Liver (tissue), 9 donors: ENCODE measurements around the gene PLCB1. TPM values are rescaled to one million over a fixed set of nuclear protein-coding genes. Genes with fewer than 3 reads are reported as not detected.

Source experiments
- DNase-seq: peaks from one replicate; pipeline ENCODE4 v3.0.0-alpha.2; 2017; ENCODE audit warnings: low spot score
- H3K27ac ChIP-seq, 2 donors: one replicate each; pipeline ENCODE4 v1.7.0; 2013; ENCODE audit warnings: inconsistent platforms in 2 of 2, low read length in 2 of 2, control low read depth in 1 of 2, low read depth in 1 of 2, mild to moderate bottlenecking in 1 of 2
- H3K27me3 ChIP-seq, 4 donors: one replicate each; pipeline versions ENCODE4 v1.6.1 to v1.7.0; 2013; ENCODE audit warnings: low read length in 3 of 4, inconsistent platforms in 1 of 4, mild to moderate bottlenecking in 1 of 4, moderate library complexity in 1 of 4; ENCODE audit not compliant: control insufficient read depth in 4 of 4, insufficient read depth in 4 of 4
- H3K36me3 ChIP-seq, 4 donors: one replicate each; pipeline versions ENCODE4 v1.6.1 to v1.7.0; 2013; ENCODE audit warnings: low read length in 3 of 4, mild to moderate bottlenecking in 3 of 4, low read depth in 1 of 4, moderate library complexity in 1 of 4; ENCODE audit not compliant: control insufficient read depth in 4 of 4, insufficient read depth in 3 of 4
- H3K4me1 ChIP-seq, 4 donors: one replicate each; pipeline versions ENCODE4 v1.6.1 to v1.7.0; 2013; ENCODE audit warnings: low read length in 3 of 4, mild to moderate bottlenecking in 3 of 4, moderate library complexity in 1 of 4; ENCODE audit not compliant: control insufficient read depth in 4 of 4, insufficient read depth in 4 of 4
- H3K4me3 ChIP-seq, 3 donors: one replicate each; pipeline versions ENCODE4 v1.6.1 to v1.7.0; 2013; ENCODE audit warnings: low read length in 3 of 3, control low read depth in 1 of 3, low read depth in 1 of 3, mild to moderate bottlenecking in 1 of 3
- H3K9ac ChIP-seq, 2 donors: one replicate each; pipeline ENCODE4 v1.7.0; 2013; ENCODE audit warnings: low read length in 2 of 2, mild to moderate bottlenecking in 2 of 2, moderate library complexity in 2 of 2, control low read depth in 1 of 2, low read depth in 1 of 2
- H3K9me3 ChIP-seq, 4 donors: one replicate each; pipeline versions ENCODE4 v1.6.1 to v1.7.0; 2013; ENCODE audit warnings: low read length in 3 of 4; ENCODE audit not compliant: control insufficient read depth in 4 of 4
- CTCF ChIP-seq: fragments of 150-350 bp; IDR thresholded peaks from 2 replicates; pipeline ENCODE4 v1.5.1; 2017; ENCODE audit warnings: improper control_type of control experiment, low read depth, low read length; ENCODE audit not compliant: missing input control
- EGR1 ChIP-seq, 2 donors: IDR thresholded peaks; 2 replicates each; pipeline ENCODE4 v1.6.1; 2016 to 2018; ENCODE audit warnings: antibody characterized with exemption in 2 of 2, low read depth in 2 of 2
- FOXA1 ChIP-seq: IDR thresholded peaks from 2 replicates; pipeline ENCODE4 v1.6.1; 2016; ENCODE audit warnings: antibody characterized with exemption
- FOXA2 ChIP-seq: IDR thresholded peaks from 2 replicates; pipeline ENCODE4 v1.6.1; 2016; ENCODE audit warnings: antibody characterized with exemption
- GABPA ChIP-seq, 2 donors: IDR thresholded peaks in 1 of 2; conservative IDR thresholded peaks in 1 of 2; 2 replicates each; pipeline ENCODE4 v1.6.1; 2016; ENCODE audit warnings: antibody characterized with exemption in 2 of 2, mild to moderate bottlenecking in 1 of 2, moderate library complexity in 1 of 2
- HNF4A ChIP-seq, 2 donors: conservative IDR thresholded peaks; 2 replicates each; pipeline ENCODE4 v1.6.1; 2016; ENCODE audit warnings: antibody characterized with exemption in 2 of 2, mild to moderate bottlenecking in 2 of 2
- HNF4G ChIP-seq: IDR thresholded peaks from 2 replicates; pipeline ENCODE4 v1.6.1; 2016; ENCODE audit warnings: antibody characterized with exemption
- JUND ChIP-seq, 2 donors: IDR thresholded peaks; 2 replicates each; pipeline ENCODE4 v1.6.1; 2016; ENCODE audit warnings: antibody characterized with exemption in 2 of 2
- MAX ChIP-seq: IDR thresholded peaks from 2 replicates; pipeline ENCODE4 v1.6.1; 2016; ENCODE audit warnings: antibody characterized with exemption
- NR2F2 ChIP-seq: IDR thresholded peaks from 2 replicates; pipeline ENCODE4 v1.6.1; 2016; ENCODE audit warnings: antibody characterized with exemption
- REST ChIP-seq: IDR thresholded peaks from 2 replicates; pipeline ENCODE4 v1.6.1; 2016; ENCODE audit warnings: antibody characterized with exemption, mild to moderate bottlenecking
- RXRA ChIP-seq, 2 donors: IDR thresholded peaks; 2 replicates each; pipeline ENCODE4 v1.6.1; 2017 to 2018; ENCODE audit warnings: antibody characterized with exemption in 2 of 2, mild to moderate bottlenecking in 1 of 2
- TAF1 ChIP-seq: conservative IDR thresholded peaks from 2 replicates; pipeline ENCODE4 v1.6.1; 2016; ENCODE audit warnings: antibody characterized with exemption, mild to moderate bottlenecking
- YY1 ChIP-seq: IDR thresholded peaks from 2 replicates; pipeline ENCODE4 v1.6.1; 2016; ENCODE audit warnings: antibody characterized with exemption, mild to moderate bottlenecking
- ZBTB33 ChIP-seq: IDR thresholded peaks from 2 replicates; pipeline ENCODE4 v1.6.1; 2016; ENCODE audit warnings: antibody characterized with exemption
- WGBS: extraction: QIAGEN DNeasy Blood & Tissue Kit; methylation state at CpG from one replicate; pipeline ENCODE4 v1.1.7; 2013; 5-methylcytosine and 5-hydroxymethylcytosine counted together
- polyA plus RNA-seq, 2 donors: library from polyadenylated mRNA; stranded (reverse) in 1 of 2; unstranded in 1 of 2; fragments of 200-250 nt in 1 of 2; fragments of >200 nt in 1 of 2; fragmentation: Nextera tagmentation in 1 of 2; extraction: Ambion mirVana in 1 of 2; gene quantifications; one replicate each; pipeline versions ENCODE4 v1.2.1 to v1.2.3, GENCODE V29; 2013 to 2015
- total RNA-seq, 2 donors: library from RNA; depleted of rRNA; stranded (reverse); fragments of >200 nt; gene quantifications; one replicate each; pipeline ENCODE4 v1.2.3, GENCODE V29; 2014
- donor health status: healthy.
- donor health status: healthy.
- donor health status: healthy.
- donor health status: healthy.
- donor health status: healthy.

The PLCB1 gene
- total and polyA plus RNA-seq, 4 donors: 3.7 to 13.5 (median 5.9) TPM

GRCh38 chr20:8709627-8710026 lies 577.6 kb downstream of the PLCB1 start (continued):
- TF ChIP-seq CTCF (no peak), NR2F2 (no peak), FOXA1 (no peak), TAF1 (no peak), EGR1 (IDR thresholded peaks at IDR 0.05; ENCODE audit: low read depth in 2 of 2) (no peak), FOXA2 (no peak)

- Histone ChIP-seq H3K4me1 (no peaks in the 10 kb centered on the region), H3K4me3 (no peak overlapping the region), H3K27ac (no peak overlapping the region), H3K27me3 (no peaks in the 10 kb centered on the region), H3K9ac (no peak overlapping the region), H3K9me3 (no peaks in the 10 kb centered on the region), H3K36me3 (no peaks in the 10 kb centered on the region)
- no peak for TF ChIP-seq NR2F2
- TF ChIP-seq TAF1: no peak
- TF ChIP-seq EGR1 (IDR thresholded peaks at IDR 0.05; ENCODE audit: low read depth in 2 of 2): no peak
- no peak for TF ChIP-seq MAX
- no peak for TF ChIP-seq HNF4G
- no peak for TF ChIP-seq YY1
- no peak for DNase-seq
- 75% methylated on average over 3 of the region's 3 CpGs for WGBS
These were observed 579.4 kb downstream of the PLCB1 start for GRCh38 chr20:8711501-8711900.

GRCh38 chr20:8714206-8714605 lies 582.1 kb downstream of the PLCB1 start:
- Histone ChIP-seq H3K36me3 (no peaks in the 10 kb centered on the region), H3K4me1 (no peaks in the 10 kb centered on the region), H3K9me3 (no peaks in the 10 kb centered on the region), H3K4me3 (no peak overlapping the region), H3K27me3 (no peaks in the 10 kb centered on the region), H3K9ac (no peak overlapping the region), H3K27ac (no peak overlapping the region)
- WGBS: 68% methylated on average over 3 of the region's 3 CpGs
- DNase-seq: no peak
- TF ChIP-seq JUND (IDR thresholded peaks at IDR 0.05): no peak
- TF ChIP-seq RXRA (IDR thresholded peaks at IDR 0.05): no peak
- no peak for TF ChIP-seq HNF4A (conservative IDR thresholded peaks at IDR 0.05)
- TF ChIP-seq GABPA (IDR thresholded peaks at IDR 0.05 in 1 of 2, conservative IDR thresholded peaks at IDR 0.05 in 1 of 2): no peak
- no peak for TF ChIP-seq REST
- TF ChIP-seq NR2F2: no peak
- no peak for TF ChIP-seq ZBTB33
